Fibroblast of gingiva (primary cell): ENCODE data around the gene THSD7A.
A peak's percentile ranks its signal among the peaks of the same experiment; 100 is the strongest.
"Not testable (repeated sequence)": the region's sequence is repeated elsewhere in the genome, so short reads cannot be mapped to it uniquely, and the experiment has no call there.

ENCODE experiments used
- DNase-seq: peaks from one replicate; pipeline ENCODE4 v3.0.0-alpha.2; 2011; ENCODE audit warnings: low read depth

The THSD7A gene

DNA sequence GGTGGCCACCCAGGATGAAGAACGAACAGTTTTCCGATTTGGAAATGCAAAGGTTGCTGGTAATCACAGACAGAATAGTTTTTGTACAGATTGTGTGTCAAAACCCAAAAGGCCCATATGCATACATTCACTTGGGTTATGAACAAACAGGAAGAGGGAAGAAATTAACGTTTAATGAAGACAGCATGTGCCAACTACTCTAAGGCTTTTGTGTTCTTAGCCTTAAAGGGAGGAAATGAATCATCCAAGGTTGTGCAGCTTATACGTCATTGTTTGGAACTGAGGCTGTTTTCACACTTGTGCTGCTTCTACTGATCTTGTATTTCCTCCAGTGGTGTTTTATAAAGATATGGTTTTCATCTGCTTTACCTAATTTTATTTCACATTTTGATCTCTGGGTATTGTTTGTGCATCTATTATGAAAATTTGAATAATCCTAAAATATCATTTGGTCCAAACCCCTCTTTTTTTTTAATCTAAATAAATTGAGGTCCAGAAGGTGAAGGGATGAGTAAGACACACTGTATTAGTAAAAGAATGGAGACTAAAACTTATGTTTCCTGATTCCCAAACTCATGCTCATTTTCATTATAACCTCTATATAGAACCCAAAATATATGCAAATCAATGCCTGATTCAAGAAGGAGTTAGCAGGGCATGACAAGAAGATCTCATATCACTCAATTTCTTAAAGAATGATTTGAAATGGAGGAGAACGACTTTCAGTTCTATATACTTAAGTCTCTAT, 373.1 kb downstream of the THSD7A start:
- peak; percentile 83 for DNase-seq

DNA sequence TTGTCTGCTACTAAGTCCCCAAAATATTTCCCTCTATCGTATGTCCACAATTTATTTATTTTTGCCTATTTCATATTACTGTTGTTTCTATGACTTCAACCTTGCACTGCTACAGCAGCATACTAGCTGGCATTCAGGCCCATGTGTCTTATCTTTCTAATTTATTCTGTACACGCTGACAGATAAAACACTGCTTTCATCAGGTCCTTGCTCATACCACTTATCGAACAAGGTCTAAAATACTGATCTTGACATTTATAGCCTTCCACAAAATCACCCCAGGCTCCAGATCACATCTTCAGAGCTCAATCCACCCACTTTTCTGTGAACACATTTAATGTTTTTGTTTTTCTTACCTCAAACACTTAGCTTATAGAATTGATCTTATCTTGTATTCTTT, 374.6 kb downstream of the THSD7A start:
- DNase-seq: no peak

DNA sequence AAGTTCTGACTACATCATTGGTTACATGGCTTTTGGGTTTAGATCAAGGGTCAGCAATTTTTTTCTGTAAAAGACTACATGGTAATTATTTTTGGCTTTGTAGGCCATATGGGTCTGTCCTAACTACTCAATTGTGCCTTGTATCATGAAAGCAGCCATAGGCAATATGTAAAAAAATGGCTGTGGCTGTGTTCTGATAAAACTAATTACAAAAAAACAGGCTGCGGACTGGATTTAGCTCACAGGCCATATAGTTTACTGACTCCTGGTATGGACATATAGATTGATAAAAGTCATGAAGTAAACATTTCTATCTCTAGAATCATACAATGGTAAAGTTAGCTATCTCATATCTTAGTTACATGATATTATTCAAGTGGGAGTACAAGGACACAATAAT, 375.4 kb downstream of the THSD7A start:
- no peak for DNase-seq

DNA sequence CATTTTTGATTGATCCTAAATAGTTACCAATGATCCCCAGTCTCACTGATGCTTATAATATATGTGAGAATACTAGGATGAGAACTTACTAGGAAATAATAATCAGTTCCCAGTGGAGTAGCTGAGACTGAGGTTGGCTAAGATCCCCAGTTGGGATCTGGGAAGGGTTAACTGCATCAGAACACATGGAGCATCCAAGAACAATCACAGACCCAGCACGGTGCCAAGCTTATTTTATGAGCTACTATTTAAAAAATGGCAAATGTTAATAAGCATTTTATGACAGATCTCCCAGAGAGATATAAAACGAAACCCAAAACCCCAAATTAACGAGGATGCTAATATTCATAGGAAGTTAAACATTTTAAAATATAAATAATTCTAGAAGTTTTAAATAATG, 379.5 kb downstream of the THSD7A start:
- DNase-seq: no peak

DNA sequence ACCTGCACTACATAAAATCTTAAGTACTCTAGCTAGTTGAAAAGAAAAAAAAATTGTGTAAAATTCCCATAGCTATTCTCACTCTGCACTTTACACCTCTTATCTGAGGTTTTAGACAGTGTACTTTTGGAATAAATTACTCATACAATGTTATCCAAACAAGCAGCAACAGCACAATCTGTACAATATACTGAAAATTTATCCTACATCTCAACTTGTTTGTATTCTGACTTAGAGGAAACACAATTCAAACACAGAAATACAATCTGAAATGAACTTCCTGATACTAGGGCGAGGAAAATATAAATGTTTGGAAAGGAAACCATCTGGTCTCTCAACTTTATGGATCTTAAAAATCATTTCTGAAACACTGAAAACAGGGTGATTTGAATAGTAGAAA, 381.7 kb downstream of the THSD7A start:
- DNase-seq: no peak

DNA sequence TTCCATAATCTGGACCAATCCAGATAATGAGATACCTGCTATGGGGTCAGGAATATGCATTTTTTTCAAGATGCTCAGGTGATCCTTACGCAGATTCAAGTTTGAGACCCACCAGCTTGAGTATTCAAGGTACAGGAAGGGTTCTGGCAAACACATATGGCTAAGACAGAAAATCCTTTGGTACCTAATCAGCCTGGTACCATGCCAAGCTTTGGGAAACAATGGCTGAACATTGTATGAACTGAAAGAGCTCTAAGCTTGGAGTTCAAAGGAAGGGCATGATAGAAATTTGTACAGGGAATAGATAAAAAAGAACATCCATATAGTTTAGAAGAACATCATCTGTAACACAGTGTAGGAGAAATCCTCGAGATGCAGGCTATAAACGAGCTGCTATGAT, 382.7 kb downstream of the THSD7A start:
- DNase-seq: no peak

DNA sequence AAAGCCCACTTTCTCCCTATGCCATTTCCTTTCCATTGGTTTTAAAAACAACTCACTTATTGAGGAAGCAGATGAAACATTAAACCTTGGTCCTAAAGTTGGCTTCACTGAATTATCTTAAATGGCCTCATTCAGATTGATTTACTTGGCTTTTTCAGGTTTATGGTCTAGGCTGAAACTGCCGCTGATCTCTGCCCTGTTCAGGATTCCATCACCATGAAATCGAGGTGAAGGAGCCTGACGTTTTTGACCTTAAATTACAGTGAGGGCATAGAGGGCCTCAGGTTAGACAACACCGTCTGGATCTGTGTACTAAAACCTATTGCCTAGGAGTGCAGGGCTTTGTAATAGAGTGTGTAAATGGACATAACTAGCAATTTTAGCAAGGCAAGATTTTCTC, 383.7 kb downstream of the THSD7A start:
- no peak for DNase-seq

DNA sequence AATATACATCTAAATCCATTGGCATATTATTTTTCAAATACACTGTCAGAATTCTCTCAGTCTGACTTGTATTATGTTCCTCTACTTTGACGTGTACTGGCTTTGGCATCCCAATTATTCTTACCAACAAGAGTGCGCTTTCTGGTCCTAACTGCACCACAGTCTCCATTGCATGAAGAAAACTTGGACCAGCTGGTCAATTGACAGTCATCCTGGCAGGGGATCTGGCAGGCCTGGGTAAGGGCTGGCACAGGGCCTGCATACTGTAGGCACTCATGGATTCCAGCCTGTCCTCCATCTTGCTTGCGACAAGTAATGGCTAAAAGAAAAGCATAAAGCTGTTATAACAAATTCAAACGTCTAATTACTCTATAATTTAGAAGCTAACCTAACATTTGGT, 384.9 kb downstream of the THSD7A start:
- no peak for DNase-seq

DNA sequence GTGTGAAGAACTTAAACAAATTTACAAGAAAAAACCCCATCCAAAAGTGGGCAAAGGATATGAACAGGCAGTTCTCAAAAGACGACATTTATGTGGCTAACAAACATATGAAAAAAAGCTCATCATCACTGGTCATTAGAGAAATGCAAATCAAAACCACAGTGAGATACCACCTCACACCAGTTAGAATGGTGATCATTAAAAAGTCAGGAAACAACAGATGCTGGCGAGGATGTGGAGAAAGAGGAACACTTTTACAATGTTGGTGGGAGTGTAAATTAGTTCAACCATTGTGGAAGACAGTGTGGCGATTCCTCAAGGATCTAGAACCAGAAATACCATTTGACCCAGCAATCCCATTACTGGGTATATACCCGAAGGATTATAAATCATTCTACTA, 388.1 kb downstream of the THSD7A start:
- not testable (repeated sequence) for DNase-seq

DNA sequence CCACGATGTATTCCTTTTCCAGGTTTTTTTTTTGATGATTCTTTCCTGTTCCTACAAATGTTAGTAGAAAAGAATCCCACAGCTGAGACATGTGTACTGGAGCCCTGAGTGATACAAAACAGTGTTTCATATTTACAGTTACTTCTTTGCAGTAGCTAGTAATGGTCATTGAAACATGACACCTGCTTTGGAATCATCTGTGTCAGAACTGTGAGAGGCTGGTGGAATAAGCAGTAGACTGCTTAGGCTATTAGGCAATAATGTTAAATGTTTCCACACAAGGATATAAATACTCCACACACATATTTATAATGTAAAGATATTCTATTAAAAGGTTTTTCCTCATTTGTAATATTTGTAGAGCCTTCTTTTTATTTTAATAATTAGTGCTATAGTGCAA, 394.0 kb downstream of the THSD7A start:
- peak; percentile 57 for DNase-seq

DNA sequence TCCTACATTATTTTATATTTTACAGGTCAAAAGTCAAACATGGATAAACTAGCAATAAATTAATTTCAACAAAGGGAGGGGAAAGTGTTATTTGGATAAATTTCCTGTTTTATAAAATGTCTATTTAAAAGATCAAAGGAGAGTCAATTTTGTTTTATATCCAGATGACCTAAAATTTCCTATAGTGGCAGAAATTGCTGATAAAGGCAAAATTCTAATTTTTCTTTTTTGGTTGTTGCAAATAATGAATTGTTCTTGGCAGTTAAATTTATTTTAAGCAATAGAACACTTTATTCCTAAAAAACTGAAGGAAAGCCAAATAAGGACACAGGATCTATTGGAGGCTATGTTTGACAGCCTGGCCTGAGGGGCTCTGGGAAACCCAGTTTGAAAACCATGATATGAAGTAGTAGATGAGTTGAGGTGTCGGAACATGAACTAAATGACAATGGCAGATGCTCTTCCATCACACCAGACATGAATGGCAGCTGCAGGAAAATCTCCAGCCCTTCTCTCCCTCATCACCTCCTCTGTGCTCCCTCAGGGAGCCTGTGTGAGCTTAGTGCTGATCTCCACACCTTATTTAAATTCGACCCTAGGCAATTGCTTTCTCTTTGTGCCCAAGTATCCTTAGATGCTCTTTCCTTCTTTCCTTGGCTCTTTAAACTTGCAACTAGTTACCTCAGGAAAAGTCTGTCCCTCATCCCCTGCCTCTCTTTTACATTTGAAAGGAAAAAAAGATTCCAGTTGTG, 395.0 kb downstream of the THSD7A start:
- no peak for DNase-seq

DNA sequence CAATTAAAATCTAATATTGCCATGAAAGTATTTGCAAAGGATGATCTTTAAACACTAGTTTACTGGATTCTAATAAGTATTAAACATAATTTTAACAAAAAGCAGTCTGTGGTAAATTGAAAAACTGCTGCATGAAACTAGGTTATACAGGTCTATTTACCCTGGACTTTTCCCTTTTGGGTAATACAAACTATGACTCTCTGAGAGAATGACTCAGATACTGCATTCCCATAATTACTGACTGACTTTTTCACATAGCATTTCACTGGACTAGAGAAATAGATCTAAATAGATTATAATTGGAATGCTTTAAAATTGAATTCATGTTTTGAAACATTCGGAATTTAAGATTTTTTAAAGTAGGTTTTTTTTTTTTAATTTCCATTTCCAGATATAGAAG, 395.7 kb downstream of the THSD7A start:
- peak; percentile 5 for DNase-seq

DNA sequence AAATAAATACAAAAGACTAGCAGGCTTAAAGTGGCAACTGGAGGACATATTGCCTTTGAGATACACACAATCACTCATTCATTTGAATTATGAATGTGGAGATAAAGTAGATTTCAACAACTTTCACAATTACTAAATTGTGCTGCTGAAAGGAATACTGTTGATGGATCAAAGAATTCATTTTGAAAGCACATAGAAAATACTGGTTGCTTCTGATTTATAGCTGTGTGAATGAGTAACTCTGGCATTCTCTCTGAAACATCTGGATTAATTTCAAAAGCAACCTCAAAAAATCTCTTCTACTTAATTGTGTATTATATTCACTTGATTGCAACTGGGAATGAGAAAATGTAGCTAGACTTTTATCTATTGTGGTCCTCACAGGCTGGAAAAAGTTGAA, 397.6 kb downstream of the THSD7A start:
- no peak for DNase-seq

DNA sequence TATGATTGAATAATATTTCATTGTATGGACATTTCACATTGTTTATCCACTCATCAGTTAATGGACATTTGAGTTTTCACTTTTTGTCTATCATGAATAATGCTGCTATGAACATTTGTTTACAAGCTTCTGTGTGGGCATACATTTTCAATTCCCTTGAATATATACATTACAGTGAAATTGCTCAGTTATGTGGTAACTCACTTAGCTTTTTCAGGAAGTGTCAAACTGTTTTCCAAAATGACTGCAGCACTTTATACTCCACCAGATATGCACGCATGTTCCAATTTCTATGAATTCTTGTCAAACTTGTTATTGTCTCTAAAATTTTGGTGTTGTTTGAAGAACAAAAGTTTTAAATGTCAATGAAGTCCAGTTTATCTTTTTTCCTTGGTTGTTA, 401.2 kb downstream of the THSD7A start:
- no peak for DNase-seq

DNA sequence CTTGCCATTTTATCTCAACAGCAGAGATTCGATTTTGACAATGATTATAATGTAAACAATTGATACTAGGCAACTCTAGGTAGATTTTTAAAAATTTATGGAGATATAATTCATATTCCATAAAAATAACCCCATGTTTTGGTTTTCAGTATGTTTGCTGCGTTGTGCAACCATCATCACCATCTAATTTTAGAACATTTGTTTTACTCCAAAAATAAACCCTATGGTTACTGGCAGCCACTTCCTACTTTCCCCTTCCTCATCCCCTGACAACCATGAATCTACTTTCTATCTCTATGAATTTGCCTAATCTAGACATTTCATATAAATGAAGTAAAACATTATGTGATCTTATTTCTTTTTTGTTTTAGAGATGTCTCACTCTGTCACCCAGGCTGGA, 401.9 kb downstream of the THSD7A start:
- DNase-seq: no peak

DNA sequence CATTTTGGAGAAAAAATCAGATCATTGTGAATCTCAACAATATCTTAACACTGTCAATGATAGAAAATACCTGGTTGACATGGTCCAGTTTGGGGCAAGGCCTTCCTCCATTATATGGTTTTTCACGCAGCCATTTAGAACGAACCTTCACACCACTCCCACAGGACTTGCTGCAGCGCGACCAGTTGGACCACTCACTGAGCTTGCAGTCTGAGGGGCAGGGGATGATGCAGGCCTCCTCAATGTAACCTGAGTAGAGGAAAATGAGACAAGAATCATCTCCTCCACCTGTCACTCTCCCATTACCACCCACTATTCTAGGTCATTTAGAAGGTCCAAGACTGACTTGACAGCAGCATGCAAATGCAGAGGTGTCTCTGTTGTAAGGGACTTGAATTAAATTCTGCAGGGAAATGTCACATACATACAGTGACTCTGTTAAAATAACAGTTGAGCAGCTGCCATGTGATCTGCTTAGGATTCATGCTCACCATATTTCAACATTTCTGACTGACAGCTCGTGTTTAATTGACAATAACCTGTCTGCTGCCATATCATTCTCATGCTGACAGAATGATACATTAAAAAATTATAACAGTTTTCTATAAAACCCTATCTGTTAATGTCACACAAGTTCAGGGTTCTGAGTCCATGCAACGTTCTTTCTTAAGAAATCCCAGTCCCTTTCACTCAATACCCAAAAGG, 403.0 kb downstream of the THSD7A start:
- DNase-seq: no peak

DNA sequence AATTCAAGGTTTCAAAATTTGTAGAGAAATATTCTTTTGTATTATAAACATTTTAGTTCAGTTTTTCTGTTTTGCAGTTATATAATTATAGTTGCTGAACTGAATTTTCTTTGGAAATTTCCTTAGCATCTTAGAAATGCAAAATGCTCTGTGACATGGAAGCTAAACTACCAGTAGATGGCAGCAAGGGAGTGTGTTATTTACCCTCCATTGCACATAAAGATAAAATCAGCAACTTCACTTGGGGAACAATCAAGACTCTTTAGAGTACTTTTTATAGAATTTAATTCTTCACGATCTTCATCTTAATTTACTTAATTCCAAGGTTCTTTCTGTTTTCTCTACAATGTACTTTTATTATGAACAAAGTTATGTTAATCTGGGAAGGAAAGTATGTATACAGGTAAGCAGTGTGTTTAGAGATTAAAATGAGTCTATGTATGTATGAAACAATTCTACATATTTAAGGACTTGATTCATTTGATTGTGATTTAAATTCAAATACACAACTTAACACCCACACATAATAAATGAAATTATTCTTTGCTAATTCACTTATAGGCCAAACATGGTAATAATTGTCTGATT, 404.2 kb downstream of the THSD7A start:
- DNase-seq: peak; percentile 64

DNA sequence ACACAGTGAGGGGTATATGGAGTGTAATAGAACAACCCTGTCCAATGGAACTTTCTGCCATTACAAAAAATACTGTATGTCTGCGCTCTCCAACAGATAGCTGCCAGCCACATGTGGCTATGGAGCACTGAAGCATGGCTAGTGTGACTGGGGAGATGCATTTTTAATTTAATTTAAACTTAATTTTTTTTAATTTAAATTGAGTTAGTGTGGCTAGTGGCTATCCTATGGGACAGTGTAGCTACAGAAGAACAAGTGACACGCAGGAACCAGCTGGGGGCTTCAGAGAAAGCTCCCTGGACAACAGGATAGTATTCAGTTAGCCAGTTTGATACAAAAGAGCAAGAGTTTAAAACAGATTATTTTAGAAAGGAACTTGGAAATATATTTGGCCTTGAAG, 408.0 kb downstream of the THSD7A start:
- no peak for DNase-seq

DNA sequence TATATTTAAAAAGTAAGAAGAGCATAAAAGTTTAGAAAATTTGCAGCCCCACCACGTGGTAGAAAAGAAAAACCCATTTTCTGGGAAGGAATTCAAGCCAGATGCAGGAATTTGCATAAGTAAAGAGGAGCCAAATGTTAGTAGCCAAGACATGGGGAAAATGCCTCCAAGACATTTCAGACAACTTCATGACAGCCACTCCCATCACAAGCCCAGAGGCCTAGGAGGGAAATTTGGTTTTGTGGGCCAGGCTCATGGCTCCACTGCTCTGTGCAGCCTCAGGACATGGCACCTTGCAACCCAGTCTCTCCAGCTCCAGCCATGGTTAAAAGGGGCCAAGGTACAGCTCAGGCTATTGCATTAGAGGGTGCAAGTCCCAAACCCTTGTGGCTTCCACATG, 411.9 kb downstream of the THSD7A start:
- DNase-seq: no peak

DNA sequence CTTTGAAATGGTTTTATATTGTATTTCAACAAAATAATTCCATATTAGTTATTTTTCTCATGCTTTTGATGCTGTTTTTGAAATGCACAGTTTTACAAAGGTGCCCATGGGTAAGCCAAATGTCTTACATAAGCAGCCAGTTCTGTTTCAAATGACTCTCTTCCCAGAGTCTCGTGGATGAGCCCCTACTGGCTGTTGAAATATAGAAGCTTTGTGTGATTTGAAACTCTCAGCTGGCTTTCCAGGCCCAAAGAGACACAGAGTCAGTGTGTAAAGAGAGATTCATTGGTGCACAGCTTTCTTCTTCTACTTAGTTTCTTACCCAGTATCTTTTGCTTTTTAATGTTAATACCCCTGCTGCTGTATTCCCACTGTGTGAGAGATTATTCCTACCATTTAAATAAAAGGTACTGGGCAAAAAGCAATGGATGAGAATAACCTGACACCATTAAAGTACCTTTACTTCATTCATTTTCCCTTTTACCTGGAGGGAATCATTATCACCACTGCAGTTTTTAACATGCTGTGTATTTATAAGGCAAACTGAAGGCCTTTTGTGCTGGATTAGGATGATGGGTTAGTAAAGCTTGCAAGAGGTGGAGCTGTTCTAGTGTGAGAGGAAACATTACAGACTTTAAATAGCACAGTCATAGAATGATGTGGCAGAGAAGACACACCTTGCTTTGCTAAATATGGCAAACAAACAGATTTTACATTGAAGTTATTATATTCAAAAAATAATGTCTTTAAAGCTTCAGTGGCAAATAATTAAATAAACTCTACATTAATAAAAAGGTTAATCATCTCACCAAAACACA, 415.1 kb downstream of the THSD7A start:
- DNase-seq: no peak

DNA sequence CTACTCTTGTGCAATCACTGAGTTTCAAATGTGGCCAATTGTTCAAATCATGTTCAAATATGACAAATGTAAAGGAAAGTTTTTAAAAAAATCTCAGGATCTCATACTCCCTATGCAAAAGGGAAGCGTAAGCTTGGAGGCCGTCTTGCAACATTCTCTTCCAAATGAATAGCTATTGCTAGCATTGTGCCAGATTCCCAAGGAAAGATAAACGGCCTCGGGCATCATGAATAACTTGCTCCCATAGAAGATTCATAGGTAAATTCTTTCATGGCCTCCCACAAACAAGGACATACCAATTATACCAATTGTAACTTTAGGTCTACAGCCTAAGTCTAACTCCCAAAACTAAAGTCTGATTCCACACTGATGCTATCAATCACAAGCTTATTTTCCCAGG, 416.9 kb downstream of the THSD7A start:
- DNase-seq: no peak

DNA sequence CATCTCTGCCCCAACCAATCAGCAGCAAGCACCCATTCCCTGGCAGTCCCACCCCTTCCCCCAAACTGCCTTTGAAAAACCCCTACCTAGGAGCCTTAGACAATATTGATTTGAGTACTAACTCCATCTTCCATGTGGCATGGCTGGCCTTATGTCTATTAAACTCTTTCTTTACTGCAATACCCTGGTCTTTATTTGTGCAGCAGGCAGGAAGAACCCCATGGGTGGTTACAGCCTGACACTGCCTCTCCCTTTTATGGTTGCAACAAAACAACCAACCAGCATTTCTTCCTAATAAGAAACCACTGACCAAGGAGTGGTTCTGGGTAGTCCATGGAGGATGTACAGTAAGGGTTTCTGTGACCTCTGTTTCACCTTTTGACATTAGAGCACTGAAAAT, 418.1 kb downstream of the THSD7A start:
- DNase-seq: no peak
